Measurements from ENCODE around the gene GSTK1.
"Not testable (repeated sequence)": the region's sequence is repeated elsewhere in the genome, so short reads cannot be mapped to it uniquely, and the experiment has no call there.

The GSTK1 gene

GRCh38 chr7:143269251-143269650 lies 6.0 kb downstream of the GSTK1 start:
- no peak for DNase-seq (ENCODE audit: low read depth in 3 of 3, low spot score in 1 of 3)

- no peak for DNase-seq (ENCODE audit: low read depth in 3 of 3, low spot score in 1 of 3)
Observed at GRCh38 chr7:143271240-143271639, 8.0 kb downstream of the GSTK1 start.

GRCh38 chr7:143272871-143273270 lies 9.6 kb downstream of the GSTK1 start:
- DNase-seq (ENCODE audit: low read depth in 3 of 3, low spot score in 1 of 3): no peak

- no peak for DNase-seq (ENCODE audit: low read depth in 3 of 3, low spot score in 1 of 3)
Observed at GRCh38 chr7:143279186-143280098, 16.2 kb downstream of the GSTK1 start.

GRCh38 chr7:143280160-143280559 lies 16.9 kb downstream of the GSTK1 start:
- DNase-seq (ENCODE audit: low read depth in 3 of 3, low spot score in 1 of 3): no peak

- DNase-seq (ENCODE audit: low read depth in 3 of 3, low spot score in 1 of 3): no peak
Observed at GRCh38 chr7:143280566-143280965, 17.3 kb downstream of the GSTK1 start.

GRCh38 chr7:143281529-143281928 lies 18.3 kb downstream of the GSTK1 start:
- no peak for DNase-seq (ENCODE audit: low read depth in 3 of 3, low spot score in 1 of 3)

- no peak for DNase-seq (ENCODE audit: low read depth in 3 of 3, low spot score in 1 of 3)
Observed at GRCh38 chr7:143282124-143282523, 18.9 kb downstream of the GSTK1 start.

- DNase-seq (ENCODE audit: low read depth in 3 of 3, low spot score in 1 of 3): no peak
Observed at GRCh38 chr7:143283381-143283780, 20.1 kb downstream of the GSTK1 start.

GRCh38 chr7:143284591-143285469 lies 21.6 kb downstream of the GSTK1 start, which contains the start of gene TMEM139:
TSS of gene TMEM139 (plus strand) at chr7:143284958. CDS start at chr7:143285958, 1,000 bp downstream.
- no peak for DNase-seq (ENCODE audit: low read depth in 3 of 3, low spot score in 1 of 3)

GRCh38 chr7:143285470-143285778 lies 22.2 kb downstream of the GSTK1 start:
- no peak for DNase-seq (ENCODE audit: low read depth in 3 of 3, low spot score in 1 of 3)

GRCh38 chr7:143285806-143286521 lies 22.7 kb downstream of the GSTK1 start:
- no peak for DNase-seq (ENCODE audit: low read depth in 3 of 3, low spot score in 1 of 3)

GRCh38 chr7:143286522-143286890 lies 23.3 kb downstream of the GSTK1 start:
- no peak for DNase-seq (ENCODE audit: low read depth in 3 of 3, low spot score in 1 of 3)

- DNase-seq (ENCODE audit: low read depth in 3 of 3, low spot score in 1 of 3): no peak
Observed at GRCh38 chr7:143287339-143287934, 24.2 kb downstream of the GSTK1 start.

- peak; percentile 97 to 99 (median 98) for DNase-seq (ENCODE audit: low read depth in 3 of 3, low spot score in 1 of 3)
Observed at GRCh38 chr7:143287935-143288826, 24.9 kb downstream of the GSTK1 start, which contains the start of gene CASP2. TSS of gene CASP2 (plus strand) at chr7:143288351. CDS start at chr7:143288456, 105 bp downstream.

- no peak for DNase-seq (ENCODE audit: low read depth in 3 of 3, low spot score in 1 of 3)
Observed at GRCh38 chr7:143288836-143289235, 25.6 kb downstream of the GSTK1 start.

GRCh38 chr7:143289421-143289820 lies 26.2 kb downstream of the GSTK1 start:
- DNase-seq (ENCODE audit: low read depth in 3 of 3, low spot score in 1 of 3): no peak

GRCh38 chr7:143289888-143290287 lies 26.6 kb downstream of the GSTK1 start:
- not testable (repeated sequence) for DNase-seq (ENCODE audit: low read depth in 3 of 3, low spot score in 1 of 3)

GRCh38 chr7:143290293-143290692 lies 27.1 kb downstream of the GSTK1 start:
- DNase-seq (ENCODE audit: low read depth in 3 of 3, low spot score in 1 of 3): no peak

GRCh38 chr7:143292876-143293275 lies 29.6 kb downstream of the GSTK1 start:
- DNase-seq (ENCODE audit: low read depth in 3 of 3, low spot score in 1 of 3): no peak
